ENCODE data around the gene CORO2A.

DNA sequence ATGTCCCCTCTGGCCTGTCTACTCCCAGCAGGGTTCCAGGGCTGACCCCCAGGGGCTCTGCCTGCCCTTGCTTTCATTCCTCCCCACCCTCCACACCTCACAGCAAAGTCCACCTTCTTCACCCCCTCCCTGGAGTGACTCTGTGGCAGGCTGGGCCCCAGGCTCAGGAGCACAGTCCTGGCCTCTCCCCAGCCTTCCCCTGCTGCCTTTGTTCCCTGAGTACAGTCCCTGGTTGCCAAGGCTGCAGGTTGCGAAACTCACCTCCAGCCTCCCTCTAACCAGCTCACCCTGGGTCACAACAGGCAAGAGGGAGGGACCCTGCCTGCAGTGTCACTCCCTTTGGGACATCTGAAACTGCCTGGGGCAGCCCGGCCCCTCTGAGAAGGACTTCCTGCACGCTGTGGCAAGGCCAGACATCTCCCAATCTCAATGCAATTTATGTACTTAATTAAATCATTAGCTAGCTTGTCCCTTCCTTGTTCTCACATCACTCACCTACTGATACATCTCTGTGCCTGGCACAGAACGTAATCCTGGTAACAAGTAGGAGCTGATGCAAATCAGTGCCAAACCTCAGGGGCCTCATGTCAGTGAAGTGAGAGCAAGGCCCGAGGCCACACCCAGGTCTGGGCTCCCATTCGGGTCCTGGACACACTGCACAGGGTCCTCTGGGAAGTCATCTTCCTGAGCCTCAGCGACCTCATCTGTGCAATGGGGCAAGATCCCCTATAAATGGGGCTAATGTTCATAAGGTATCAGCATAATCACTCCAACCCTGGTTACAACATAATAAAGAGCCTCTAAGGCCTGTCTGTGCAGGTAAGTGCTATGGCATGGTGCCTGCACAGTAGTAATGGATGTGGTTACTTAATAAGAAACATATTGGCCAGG lies 46.1 kb downstream of the CORO2A start:
- TF ChIP-seq, protein P1, sequence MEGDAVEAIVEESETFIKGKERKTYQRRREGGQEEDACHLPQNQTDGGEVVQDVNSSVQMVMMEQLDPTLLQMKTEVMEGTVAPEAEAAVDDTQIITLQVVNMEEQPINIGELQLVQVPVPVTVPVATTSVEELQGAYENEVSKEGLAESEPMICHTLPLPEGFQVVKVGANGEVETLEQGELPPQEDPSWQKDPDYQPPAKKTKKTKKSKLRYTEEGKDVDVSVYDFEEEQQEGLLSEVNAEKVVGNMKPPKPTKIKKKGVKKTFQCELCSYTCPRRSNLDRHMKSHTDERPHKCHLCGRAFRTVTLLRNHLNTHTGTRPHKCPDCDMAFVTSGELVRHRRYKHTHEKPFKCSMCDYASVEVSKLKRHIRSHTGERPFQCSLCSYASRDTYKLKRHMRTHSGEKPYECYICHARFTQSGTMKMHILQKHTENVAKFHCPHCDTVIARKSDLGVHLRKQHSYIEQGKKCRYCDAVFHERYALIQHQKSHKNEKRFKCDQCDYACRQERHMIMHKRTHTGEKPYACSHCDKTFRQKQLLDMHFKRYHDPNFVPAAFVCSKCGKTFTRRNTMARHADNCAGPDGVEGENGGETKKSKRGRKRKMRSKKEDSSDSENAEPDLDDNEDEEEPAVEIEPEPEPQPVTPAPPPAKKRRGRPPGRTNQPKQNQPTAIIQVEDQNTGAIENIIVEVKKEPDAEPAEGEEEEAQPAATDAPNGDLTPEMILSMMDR (IDR thresholded peaks at IDR 0.05): no peak
- peak in 1 of 3 donors; percentile 27 for TF ChIP-seq POLR2A (IDR thresholded peaks at IDR 0.05)

Data from body of pancreas (tissue), 4 donors.